ENCODE results near the gene RAB11B.
"Not testable (repeated sequence)": the region's sequence is repeated elsewhere in the genome, so short reads cannot be mapped to it uniquely, and the experiment has no call there.

The RAB11B gene

DNA sequence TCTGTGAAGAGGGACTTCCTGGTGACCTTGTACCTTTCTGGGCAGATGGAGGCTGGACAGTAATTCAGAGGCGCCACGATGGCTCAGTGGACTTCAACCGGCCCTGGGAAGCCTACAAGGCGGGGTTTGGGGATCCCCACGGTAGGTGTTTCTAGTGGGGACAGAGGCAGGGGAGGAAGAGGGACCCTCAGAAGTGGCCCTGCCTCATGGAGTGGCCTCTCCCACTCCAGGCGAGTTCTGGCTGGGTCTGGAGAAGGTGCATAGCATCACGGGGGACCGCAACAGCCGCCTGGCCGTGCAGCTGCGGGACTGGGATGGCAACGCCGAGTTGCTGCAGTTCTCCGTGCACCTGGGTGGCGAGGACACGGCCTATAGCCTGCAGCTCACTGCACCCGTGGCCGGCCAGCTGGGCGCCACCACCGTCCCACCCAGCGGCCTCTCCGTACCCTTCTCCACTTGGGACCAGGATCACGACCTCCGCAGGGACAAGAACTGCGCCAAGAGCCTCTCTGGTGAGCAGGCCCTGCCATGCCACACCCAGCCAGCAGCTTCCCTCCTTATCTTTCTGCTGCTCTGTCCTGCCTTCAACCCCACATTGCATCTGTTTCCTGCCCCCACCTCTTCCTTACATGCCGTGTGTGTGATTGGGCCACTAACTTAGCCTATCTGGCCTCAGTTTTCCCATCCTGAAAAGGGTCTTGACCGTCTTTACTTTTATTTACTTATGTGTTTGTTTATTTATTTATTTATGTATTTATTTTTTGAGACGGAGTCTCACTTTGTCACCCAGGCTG lies 19.0 kb upstream of the RAB11B start:
- DNase-seq: no peak

DNA sequence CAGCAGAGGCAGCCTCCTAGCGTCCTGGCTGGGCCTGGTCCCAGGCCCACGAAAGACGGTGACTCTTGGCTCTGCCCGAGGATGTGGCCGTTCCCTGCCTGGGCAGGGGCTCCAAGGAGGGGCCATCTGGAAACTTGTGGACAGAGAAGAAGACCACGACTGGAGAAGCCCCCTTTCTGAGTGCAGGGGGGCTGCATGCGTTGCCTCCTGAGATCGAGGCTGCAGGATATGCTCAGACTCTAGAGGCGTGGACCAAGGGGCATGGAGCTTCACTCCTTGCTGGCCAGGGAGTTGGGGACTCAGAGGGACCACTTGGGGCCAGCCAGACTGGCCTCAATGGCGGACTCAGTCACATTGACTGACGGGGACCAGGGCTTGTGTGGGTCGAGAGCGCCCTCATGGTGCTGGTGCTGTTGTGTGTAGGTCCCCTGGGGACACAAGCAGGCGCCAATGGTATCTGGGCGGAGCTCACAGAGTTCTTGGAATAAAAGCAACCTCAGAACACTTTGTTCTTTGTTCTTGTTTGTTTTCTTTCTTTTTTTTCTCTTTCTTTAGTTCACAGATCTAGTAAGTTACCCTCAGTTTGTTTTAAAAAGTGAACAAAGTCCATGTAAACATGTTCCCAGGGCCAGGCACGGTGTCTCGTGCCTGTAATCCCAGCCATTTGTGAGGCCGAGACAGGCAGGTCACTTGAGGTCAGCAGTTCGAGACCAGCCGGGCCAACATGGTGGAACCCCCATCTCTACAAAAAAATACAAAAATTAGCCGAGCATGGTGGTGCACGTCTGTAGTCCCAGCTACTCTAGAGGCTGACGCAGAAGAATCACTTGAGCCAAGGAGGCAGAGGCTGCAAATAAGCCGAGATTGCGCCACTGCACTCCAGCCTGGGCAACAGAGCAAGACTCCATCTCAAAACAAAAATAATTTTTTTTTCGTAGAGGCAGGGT lies 16.0 kb upstream of the RAB11B start:
- DNase-seq: no peak

DNA sequence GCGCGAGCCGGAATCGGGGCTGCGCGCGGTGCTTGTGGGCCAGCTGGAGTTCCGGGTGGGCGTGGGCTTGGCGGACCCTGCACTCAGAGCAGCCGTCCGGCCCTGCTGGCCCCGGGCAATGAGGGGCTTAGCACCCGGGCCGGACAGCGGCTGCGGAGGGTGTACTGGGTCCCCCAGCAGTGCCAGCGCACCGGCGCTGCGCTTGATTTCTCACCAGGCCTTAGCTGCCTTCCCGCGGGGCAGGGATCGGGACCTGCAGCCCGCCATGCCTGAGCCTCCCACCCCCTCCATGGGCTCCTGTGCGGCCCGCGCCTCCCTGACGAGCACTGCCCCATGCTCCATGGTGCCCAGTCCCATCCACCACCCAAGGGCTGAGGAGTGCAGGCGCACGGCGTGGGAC lies 14.4 kb upstream of the RAB11B start:
- not testable (repeated sequence) for DNase-seq

GRCh38 chr19:8376373-8376974 lies 13.7 kb upstream of the RAB11B start:
- not testable (repeated sequence) for DNase-seq

DNA sequence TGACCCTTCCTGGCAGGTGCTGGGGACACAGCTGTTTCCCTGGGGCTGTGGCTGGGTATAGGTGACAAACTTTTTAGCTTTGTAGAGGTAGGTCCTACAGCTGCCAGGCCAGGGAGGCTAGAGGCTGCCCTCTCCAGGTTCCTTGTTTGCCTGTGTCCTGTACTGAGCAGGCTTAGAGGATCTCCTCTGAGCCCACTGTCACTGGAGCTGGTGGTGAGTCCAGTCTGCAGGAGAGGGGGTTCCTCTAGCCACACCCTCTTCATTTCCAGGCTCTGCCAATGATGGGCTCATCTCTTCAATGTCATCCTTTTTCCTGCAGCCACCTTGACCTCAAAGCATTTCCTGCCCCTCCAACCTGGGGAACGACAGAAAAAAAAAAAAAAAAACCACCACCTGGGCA lies 12.6 kb upstream of the RAB11B start:
- DNase-seq: no peak

- DNase-seq: not testable (repeated sequence)
Measured at GRCh38 chr19:8379156-8379891, 10.8 kb upstream of the RAB11B start.

DNA sequence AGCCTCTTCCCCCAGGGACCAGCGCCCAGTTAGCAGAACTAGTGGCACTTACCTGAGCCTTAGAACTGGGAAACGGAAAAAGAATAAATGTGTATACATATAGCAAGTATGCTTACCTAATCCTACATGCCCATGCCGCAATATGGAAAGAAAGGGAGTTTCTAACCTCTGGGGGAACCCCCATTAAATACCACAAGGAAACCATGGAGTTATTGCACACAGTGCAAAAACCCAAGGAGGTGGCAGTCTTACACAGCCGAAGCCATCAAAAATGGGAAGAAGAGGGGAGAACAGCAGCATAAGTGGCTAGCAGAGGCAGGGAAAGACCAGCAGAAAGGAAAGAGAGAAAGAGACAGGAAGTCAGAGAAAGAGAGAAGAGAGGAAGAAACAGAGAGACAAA lies 5.6 kb upstream of the RAB11B start:
- DNase-seq: not testable (repeated sequence)

DNA sequence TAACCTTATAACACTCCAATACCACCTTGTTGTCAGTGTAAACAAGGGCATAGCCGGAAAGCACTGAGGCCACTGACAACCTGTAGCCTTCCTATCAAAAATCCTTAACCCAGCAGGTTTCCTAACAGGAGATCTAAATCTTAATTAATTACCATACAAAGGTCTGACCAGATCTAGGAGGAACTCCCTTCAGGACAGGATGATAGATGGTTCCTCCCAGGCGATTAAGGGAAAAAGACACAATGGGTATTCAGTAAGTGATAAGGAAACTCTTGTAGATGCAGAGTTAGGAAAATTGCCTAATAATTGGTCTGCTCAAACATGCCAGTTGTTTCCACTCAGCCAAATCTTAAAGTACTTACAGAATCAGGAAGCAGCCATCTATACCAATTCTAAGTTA lies 5.1 kb upstream of the RAB11B start:
- DNase-seq: not testable (repeated sequence)

- DNase-seq: not testable (repeated sequence)
Measured at GRCh38 chr19:8385566-8385965, 4.6 kb upstream of the RAB11B start.

DNA sequence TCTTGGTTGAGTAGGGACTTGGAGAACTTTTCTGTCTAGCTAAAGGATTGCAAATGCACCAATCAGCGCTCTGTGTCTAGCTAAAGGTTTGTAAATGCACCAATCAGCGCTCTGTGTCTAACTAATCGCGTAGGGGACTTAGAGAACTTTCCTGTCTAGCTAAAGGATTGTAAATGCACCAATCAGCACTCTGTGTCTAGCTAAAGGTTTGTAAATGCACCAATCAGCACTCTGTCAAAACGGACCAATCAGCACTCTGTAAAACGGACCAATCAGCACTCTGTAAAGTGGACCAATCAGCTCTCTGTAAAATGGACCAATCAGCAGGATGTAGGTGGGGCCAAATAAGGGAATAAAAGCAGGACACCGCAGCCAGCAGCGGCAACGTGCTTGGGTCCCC lies 3.7 kb upstream of the RAB11B start:
- DNase-seq: not testable (repeated sequence)

- DNase-seq: no peak
Measured at GRCh38 chr19:8386990-8387389, 3.2 kb upstream of the RAB11B start.

- no peak for DNase-seq
Measured at GRCh38 chr19:8387688-8388611, 2.2 kb upstream of the RAB11B start.

- no peak for DNase-seq
Measured at GRCh38 chr19:8388612-8388958, 1.6 kb upstream of the RAB11B start.

GRCh38 chr19:8390617-8390981 lies 439 bp downstream of the RAB11B start:
- DNase-seq: peak; percentile 96

DNA sequence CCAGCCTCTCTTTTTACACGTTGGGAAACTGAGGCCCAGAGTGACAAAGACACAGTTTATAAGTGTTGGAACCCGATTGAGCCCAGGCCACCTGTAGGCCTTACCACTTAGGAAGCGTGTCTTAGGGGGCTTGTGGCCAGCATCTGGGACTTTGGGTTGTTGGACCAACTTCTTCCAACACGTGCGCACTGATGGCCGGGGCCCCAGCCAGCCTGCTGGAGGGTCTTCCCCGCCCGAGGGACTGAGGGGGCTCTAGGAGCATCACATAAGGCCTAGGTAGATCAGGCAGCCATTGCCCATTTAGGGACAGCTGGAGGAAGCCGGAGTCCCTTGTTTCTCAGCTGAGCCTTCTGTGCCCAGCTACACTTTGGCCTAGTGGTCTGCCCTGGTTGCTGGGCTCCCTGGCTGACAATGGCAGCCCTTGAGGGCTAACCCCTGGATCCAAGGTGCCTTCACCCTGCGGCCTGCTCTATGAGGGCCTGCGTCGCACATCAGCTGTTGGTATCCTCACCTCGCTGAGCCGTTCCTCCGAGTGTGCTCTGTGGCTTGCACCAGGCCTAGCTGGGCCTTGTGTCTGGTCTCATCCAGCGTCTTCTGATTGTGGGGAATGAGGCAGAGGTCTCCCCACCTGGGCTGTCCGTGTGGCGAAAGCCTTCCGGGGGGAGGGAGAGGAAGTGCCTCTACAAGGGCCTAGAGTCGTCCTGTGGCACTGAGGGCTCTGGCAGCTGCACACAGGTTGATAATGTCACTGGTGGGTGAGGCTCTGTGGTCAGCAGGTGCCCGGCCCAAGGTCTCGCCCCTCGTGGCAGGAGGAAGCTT lies 1.2 kb downstream of the RAB11B start:
- DNase-seq: no peak

DNA sequence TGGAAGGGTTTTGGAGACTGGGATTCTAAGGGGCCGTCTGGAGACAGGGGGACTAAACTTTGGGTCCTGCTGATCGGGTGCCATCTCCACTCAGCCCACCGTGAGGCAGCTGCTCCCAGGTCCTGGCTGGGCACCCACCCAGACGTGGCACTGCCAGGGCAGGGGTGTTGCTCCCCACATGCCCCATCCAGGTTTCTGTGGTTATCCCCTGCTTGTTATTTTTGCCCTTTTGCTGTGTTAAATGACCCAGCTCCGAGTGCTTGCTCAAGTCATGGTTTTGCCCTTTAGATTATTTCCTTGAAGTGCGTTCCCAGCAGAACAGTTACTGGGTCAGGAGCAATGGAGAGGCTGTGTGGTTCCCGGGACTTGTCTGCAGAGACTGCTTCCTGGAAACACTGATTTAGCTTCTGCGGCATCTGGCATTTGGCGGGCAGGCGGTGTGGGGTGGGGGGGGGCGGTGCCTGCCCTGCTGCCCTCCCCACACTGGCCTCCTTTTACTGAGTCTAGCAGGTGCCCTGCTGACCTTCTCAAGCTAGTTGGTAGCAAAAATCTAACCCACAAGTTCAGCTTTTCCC lies 1.9 kb downstream of the RAB11B start:
- DNase-seq: no peak

- no peak for DNase-seq
Measured at GRCh38 chr19:8393192-8393870, 3.2 kb downstream of the RAB11B start.

GRCh38 chr19:8393871-8394250 lies 3.7 kb downstream of the RAB11B start:
- DNase-seq: no peak

- no peak for DNase-seq
Measured at GRCh38 chr19:8395621-8396082, 5.5 kb downstream of the RAB11B start.

- no peak for DNase-seq
Measured at GRCh38 chr19:8396185-8396562, 6.0 kb downstream of the RAB11B start.
